DMS79 (cell line): ENCODE results near the gene RFXANK.

ENCODE experiments used
- DNase-seq: peaks from one replicate; lab custom pipeline; 2025; lab: John Stamatoyannopoulos, UW

The RFXANK gene

GRCh38 chr19:19232261-19232721, 40.2 kb downstream of the RFXANK start:
- no peak for DNase-seq

- DNase-seq: no peak
Observed at GRCh38 chr19:19234220-19234816, 42.3 kb downstream of the RFXANK start.

DNA sequence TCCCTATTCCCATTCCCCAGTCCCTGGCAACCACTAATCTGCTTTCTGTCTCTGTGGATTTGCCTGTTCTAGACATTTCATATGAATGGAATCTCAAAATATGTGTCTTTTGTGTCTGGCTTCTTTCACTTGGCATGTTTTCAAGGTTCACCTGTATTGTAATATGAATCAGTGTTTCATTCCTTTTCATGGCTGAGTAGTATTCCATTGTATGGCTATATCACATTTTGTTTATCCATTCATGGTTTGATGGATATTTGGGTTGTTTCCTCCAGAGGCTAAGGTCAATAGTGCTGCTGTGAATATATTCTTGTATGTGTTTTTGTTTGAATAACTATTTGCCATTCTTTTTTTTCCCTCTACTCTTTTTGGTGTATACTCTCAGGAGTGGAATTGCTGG, 44.1 kb downstream of the RFXANK start:
- DNase-seq: no peak

DNA sequence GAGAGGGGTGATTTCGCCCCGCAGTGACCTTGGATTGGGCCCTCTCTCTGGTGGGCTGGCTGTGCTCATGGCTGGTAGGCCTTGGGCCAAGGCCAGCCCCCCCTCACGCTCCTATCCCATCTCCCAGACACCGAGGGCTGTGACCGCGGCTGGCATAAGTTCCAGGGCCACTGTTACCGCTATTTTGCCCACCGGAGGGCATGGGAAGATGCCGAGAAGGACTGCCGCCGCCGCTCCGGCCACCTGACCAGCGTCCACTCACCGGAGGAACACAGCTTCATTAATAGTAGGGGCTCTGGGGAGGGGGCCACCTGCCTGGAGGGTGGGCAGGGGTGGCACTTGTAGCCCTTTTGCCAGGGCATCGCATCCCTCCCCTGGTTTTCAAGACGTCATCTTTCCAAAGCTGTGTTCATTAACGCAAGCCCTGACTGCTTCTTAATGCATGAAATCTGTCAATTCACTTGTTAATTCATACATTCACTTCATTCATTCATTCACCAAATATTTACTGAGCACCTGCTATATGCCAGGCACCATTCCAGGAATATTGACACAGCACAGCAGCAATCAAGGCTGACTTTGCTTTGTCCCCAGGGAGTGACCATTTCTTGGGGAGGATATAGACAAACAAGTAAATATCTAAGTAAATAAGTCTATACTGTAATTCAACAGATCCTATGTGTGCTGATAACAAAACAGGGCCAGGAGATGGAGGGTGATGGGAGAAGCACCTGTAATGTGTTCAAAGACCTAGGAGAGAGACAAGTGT, 46.3 kb downstream of the RFXANK start:
- DNase-seq: no peak

- no peak for DNase-seq
Observed at GRCh38 chr19:19239675-19240074, 47.6 kb downstream of the RFXANK start.

DNA sequence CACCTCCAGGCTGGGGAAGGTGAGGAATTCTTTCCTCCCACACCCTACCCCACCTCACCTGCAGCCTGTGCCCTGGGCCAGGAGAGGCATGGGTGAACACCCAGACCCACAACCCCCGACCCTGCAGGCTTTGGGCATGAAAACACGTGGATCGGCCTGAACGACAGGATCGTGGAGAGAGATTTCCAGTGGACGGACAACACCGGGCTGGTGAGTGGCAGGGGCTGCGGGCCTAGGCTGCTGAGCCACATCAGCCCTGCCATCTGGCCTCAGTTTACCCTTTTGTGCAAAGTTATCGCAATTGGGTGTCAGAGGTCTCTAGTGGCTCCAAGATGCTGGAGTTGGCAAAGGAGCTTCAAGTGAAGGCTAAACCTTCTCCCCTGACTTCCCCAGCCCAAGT, 48.4 kb downstream of the RFXANK start:
- no peak for DNase-seq

DNA sequence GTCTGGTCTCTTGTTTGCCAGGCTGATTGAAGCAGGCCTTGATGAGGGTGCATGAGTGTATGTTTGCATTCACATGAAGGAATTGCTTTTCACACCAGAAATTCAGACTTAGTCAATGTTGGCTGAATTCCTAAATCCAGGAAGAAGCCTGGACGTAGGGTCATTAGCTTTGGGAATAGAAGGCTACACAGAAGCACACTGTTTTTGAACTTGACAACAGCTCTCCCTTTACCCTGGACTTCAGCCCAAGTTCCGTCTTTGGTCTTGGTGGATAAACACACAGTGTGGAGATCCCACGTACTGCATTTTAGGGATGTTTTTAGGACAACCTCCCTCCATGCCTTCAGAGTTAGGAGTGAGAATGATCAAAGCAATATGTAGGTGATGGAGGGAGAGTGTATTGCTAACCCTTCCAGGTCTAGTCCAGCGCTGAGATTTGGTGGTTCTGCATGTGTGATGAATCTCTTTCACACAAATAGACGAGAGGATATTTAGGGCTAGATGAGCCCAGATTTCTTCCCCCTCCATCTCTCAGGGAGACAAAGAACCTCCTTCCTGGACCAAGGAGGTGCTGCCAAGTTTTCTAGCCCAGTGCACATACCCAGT, 58.2 kb downstream of the RFXANK start:
- DNase-seq: no peak
